Fibroblast of the aortic adventitia (primary cell): ENCODE measurements around the gene RMDN3. TPM values are rescaled to one million over a fixed set of nuclear protein-coding genes. Genes with fewer than 3 reads are reported as not detected.

Source experiments
- DNase-seq: peaks from one replicate; pipeline ENCODE4 v3.0.0-alpha.2; 2010; ENCODE audit warnings: low read depth
- H3K4me3 ChIP-seq: 2 replicates; pipeline ENCODE4 v1.5.1; 2011; ENCODE audit warnings: low read depth, mild to moderate bottlenecking, control low read depth, low read length, moderate library complexity
- total RNA-seq: library from RNA; depleted of rRNA; stranded (reverse); fragments of >200 nt; gene quantifications from 2 replicates; pipeline ENCODE4 v1.2.3, GENCODE V29; 2012; ENCODE audit warnings: low replicate concordance
- TF ChIP-seq, protein P1 (sequence below): IDR thresholded peaks from 2 replicates; pipeline ENCODE4 v1.5.1; 2011; ENCODE audit warnings: mild to moderate bottlenecking, low read length, control low read depth, inconsistent platforms; ENCODE audit not compliant: insufficient read depth

The RMDN3 gene
- total RNA-seq, 1 donor = 18.0 TPM

DNA sequence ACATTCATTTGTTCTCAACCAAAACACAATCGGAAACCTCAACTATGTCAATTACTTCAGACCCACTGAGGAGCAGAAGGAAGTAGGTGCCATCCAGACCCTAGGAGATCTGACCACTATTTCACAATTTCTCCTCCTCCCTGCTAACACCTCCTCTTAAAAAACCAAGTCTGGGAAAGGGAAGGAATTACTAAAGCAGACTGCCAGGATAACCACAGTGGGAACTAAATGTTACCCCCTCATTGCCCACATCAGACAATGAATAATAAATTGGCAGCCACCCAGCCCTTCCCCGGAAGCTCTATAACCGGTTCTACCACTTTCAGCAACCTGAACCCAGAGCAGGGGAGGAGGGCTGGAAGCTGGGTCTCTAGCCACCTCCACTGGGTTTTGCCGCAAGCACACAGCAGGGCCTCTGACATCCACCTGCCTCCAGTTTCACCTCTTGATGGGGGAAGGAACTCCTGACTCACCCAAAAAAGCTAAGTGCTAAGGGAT lies 32.3 kb upstream of the RMDN3 start:
- DNase-seq = peak; percentile 71

DNA sequence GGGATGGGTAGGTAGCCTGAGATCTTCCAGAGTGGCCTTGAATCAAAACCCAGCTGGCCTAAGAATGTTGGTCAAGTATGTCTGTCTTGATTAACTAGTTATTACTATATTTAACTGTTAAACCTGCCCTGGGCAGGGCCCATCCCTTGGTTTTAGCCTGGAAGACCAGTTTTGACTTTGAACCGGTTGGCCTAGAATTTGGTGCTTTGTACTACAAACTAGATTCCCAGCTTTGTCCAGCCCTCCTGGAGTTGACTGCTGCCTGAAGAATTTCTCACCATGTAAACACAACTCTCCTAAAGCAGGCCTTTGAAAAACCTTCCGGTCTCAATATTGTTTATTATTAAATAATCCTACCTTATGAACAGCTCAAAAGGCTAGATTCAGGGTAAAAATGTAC lies 30.8 kb upstream of the RMDN3 start:
- TF ChIP-seq, protein P1, sequence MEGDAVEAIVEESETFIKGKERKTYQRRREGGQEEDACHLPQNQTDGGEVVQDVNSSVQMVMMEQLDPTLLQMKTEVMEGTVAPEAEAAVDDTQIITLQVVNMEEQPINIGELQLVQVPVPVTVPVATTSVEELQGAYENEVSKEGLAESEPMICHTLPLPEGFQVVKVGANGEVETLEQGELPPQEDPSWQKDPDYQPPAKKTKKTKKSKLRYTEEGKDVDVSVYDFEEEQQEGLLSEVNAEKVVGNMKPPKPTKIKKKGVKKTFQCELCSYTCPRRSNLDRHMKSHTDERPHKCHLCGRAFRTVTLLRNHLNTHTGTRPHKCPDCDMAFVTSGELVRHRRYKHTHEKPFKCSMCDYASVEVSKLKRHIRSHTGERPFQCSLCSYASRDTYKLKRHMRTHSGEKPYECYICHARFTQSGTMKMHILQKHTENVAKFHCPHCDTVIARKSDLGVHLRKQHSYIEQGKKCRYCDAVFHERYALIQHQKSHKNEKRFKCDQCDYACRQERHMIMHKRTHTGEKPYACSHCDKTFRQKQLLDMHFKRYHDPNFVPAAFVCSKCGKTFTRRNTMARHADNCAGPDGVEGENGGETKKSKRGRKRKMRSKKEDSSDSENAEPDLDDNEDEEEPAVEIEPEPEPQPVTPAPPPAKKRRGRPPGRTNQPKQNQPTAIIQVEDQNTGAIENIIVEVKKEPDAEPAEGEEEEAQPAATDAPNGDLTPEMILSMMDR = no peak
- no peak overlapping the region for H3K4me3 ChIP-seq
- no peak for DNase-seq

More for the DNA sequence above, 32.3 kb upstream of the RMDN3 start:
- TF ChIP-seq, protein P1 = no peak
- no peak overlapping the region for H3K4me3 ChIP-seq

DNA sequence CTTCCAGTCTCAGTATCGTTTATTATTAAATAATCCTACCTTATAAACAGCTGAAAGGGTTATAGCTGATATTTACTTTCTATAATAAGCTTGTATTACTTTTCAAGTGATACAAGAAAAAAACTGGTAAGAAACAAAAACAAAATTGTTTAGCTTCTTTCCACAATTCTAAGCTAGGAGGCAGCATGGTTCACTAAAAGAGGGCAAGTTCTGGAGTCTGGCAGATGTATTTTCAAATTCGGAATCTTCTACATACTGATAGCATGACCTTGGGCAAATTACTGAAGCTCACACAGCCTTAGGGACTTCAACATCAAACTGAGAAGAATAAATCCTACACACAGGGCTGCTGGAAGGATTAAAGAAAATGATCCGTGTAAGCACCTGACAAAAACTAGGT lies 30.1 kb upstream of the RMDN3 start:
- H3K4me3 ChIP-seq = no peak overlapping the region
- no peak for DNase-seq
- TF ChIP-seq, protein P1 = no peak

DNA sequence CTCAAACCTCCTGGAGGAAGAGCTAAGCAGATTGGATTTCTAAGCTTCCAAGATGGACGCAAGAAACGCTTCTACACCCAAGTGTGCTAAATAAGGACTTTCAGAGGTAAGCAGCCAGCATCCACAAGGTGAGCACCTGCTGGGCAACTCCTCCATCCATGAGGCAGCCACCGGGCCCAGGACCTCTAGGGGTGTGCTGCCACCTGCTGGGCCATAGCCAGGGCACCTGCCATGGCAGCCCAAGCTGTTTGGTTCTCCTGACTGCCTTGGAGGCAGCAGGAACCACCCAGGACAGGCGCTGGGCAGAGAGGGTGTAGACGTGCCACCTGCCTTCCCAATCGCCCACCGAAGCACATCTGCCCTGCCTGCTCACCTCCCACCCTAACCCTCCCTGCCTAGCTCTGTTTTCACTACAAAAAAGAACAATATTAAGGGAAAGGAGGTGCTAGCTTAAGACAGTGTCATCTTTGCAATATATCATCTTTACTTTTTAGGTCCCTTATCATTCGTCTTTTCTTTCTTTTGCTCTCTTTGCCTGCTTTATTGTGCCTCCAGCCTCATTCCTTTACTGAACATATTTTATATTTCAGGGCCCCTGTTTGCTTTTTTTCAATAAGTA lies 27.7 kb upstream of the RMDN3 start:
- TF ChIP-seq, protein P1 = peak; percentile 45
- H3K4me3 ChIP-seq = no peak overlapping the region
- no peak for DNase-seq

DNA sequence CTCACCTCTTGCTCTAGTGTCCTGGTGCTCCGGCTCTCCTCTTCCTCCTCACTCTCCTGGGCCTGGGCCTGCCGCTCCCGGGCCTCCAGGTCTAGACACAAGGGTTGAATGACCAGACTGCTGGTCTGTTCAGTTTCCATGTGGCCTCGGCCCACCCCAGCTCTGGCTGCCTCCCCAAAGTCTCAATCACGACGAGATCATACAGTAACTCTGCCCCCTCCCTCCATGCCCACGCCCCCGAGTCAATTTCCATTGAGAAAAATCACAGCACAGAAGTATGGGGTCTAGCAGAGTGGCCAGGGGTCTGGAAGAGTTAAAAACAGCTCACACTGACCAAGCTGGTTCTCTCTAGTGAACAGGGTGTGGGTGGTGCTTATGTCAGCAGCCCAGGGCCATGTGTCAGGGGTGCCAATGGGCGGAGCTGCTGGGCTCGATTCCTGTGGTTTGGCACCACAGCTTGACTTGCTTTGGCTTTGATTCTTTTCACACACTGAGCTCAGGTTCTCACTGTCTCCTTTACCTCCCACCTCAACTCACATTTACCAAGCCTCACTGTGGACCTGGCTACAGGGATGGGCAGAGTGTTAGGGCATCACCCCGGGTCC lies 21.6 kb upstream of the RMDN3 start:
- TF ChIP-seq, protein P1 = no peak
- H3K4me3 ChIP-seq = no peak overlapping the region
- peak; percentile 72 for DNase-seq

DNA sequence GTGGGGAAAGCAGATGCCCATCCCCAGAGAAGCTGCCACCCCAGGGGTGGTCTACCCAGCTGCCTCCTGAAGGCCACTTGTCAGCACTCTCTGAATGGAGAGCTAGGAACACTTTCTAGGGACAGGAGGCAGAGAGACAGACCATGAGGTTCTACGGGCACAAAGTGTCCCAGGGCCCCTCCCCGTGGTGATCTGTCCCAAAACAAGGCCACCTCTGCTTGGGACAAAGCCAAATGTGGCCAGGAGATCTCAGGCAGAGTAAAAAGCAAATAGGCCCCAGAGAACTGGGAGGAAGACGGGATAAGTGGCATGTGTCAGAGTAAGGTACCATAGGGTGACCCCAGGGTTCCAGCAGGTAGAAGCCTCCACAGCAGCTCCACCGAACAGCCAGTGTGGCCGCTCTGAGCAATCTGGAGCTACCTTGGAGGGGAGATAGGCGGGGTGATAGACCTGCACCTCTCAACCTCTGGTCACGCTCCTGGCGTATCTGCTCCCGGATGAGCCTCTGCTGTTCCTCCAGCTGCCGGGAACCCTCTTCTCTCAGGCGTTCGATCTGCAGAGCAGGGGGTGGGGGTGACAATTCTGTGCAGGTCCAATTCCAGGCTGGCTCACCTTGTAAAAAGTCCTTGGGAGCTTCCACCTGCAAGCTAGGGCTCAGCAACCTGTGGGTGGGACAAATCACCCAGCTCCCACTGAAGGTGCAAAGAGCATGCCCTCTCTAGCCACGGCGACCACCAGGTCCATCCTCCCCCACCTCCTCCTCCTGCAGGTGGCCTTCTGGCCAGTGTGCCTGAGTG lies 20.9 kb upstream of the RMDN3 start:
- TF ChIP-seq, protein P1 = no peak

More for the DNA sequence above, 20.9 kb upstream of the RMDN3 start:
- DNase-seq = no peak
- no peak overlapping the region for H3K4me3 ChIP-seq
